ENCODE results near the gene RASGRP3. TPM values are rescaled to one million over a fixed set of nuclear protein-coding genes. Genes with fewer than 3 reads are reported as not detected.
"Not testable (repeated sequence)": the region's sequence is repeated elsewhere in the genome, so short reads cannot be mapped to it uniquely, and the experiment has no call there.

RASGRP3 gene
- total and polyA plus RNA-seq, 4 donors = 13.2 to 29.3 (median 19.5) TPM

DNA sequence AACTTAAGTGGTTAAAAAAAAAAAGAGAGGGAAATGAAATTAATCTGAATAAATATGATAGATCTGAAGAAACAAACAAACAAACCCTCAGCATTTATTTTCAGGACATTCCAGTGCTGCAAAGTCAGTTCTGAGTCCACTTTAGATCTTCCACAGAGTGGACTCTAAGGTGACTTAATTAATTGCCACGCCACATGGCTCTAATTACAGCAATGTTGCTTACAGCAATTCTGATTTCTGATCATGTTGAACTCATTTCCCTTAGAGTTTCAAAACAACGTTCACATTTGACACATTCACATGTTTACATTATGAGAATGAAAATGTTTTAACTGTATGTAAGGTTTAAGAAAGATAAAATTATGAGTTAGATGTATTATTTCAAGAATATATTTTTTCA lies 38.6 kb upstream of the RASGRP3 start:
- DNase-seq (ENCODE audit: low read depth in 4 of 6, low spot score in 6 of 6) = no peak
- H3K9me3 ChIP-seq (ENCODE audit: control insufficient read depth, insufficient read depth, low read length) = no peaks in the 10 kb centered on the region
- no peak overlapping the region for H3K27ac ChIP-seq (ENCODE audit: low read depth, low read length)
- H3K4me1 ChIP-seq (ENCODE audit: control insufficient read depth, insufficient read depth, low read length) = peaks cover 6% of the 10 kb centered on the region
- no peaks in the 10 kb centered on the region for H3K36me3 ChIP-seq (ENCODE audit: control insufficient read depth, insufficient read depth, low read length)
- no peak overlapping the region for H3K4me3 ChIP-seq (ENCODE audit: low read depth, low read length)
- no peaks in the 10 kb centered on the region for H3K27me3 ChIP-seq (ENCODE audit: control insufficient read depth, insufficient read depth, low read length)
- 100% methylated on average over 1 of the region's 2 CpGs for WGBS (ENCODE audit: insufficient coverage)

DNA sequence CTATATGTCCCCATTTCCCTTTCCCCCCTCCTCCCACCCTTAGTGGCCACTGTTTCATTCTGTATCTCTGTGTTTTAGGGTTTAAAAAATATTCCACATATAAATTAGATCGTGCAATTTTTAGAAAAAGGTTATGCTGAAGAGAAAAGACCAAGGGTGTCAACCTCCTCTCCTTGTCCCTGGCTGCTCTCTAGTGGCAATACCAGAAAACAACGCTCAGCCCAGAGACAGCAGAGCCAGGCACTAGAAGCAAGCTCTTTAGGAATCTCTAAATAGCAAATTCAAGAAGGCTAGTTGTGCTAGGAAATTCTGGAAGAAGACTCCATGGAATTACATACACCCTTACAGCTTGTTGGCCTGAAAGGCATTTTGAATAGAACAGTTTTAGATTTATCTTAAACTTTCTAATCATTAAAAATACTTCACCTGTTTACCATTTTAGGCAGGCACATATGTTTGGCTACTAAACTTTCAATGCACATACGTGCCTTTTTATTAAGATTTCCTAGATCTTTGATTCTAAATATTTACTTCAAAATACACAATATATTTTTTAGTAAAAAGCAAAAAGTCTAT lies 35.1 kb upstream of the RASGRP3 start:
- H3K4me1 ChIP-seq (ENCODE audit: control insufficient read depth, insufficient read depth, low read length) = no peaks in the 10 kb centered on the region
- H3K27me3 ChIP-seq (ENCODE audit: control insufficient read depth, insufficient read depth, low read length) = no peaks in the 10 kb centered on the region
- DNase-seq (ENCODE audit: low read depth in 4 of 6, low spot score in 6 of 6) = peak in 5 of 6 donors; percentile 36 to 90 (median 47)
- no peak overlapping the region for H3K4me3 ChIP-seq (ENCODE audit: low read depth, low read length)
- H3K9me3 ChIP-seq (ENCODE audit: control insufficient read depth, insufficient read depth, low read length) = no peaks in the 10 kb centered on the region
- H3K36me3 ChIP-seq (ENCODE audit: control insufficient read depth, insufficient read depth, low read length) = no peaks in the 10 kb centered on the region
- H3K27ac ChIP-seq (ENCODE audit: low read depth, low read length) = no peak overlapping the region
- no CpG with 5 or more reads among the region's 3 CpGs for WGBS (ENCODE audit: insufficient coverage)

DNA sequence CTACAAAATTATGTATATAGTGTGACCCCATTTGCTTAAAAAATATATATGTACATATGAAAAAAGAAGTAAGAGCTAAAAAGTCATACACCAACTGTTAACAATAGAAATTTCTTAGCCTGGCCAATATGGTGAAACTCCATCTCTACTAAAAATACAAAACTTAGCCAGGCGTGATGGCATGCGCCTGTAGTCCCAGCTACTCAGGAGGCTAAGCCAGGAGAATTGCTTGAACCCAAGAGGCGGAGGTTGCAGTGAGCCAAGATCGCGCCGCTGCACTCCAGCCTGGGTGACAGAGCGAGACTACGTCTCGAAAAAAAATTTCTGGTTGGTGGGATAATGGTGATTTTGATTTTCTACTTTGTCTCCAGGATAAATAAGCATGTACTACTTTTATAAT lies 34.4 kb upstream of the RASGRP3 start:
- H3K4me3 ChIP-seq (ENCODE audit: low read depth, low read length); H3K27me3 ChIP-seq (ENCODE audit: control insufficient read depth, insufficient read depth, low read length); H3K36me3 ChIP-seq (ENCODE audit: control insufficient read depth, insufficient read depth, low read length); H3K9me3 ChIP-seq (ENCODE audit: control insufficient read depth, insufficient read depth, low read length); DNase-seq (ENCODE audit: low read depth in 4 of 6, low spot score in 6 of 6); H3K4me1 ChIP-seq (ENCODE audit: control insufficient read depth, insufficient read depth, low read length): not testable (repeated sequence)
- 96% methylated on average over 6 of the region's 9 CpGs for WGBS (ENCODE audit: insufficient coverage)
- H3K27ac ChIP-seq (ENCODE audit: low read depth, low read length) = peak overlapping the region; percentile 19

DNA sequence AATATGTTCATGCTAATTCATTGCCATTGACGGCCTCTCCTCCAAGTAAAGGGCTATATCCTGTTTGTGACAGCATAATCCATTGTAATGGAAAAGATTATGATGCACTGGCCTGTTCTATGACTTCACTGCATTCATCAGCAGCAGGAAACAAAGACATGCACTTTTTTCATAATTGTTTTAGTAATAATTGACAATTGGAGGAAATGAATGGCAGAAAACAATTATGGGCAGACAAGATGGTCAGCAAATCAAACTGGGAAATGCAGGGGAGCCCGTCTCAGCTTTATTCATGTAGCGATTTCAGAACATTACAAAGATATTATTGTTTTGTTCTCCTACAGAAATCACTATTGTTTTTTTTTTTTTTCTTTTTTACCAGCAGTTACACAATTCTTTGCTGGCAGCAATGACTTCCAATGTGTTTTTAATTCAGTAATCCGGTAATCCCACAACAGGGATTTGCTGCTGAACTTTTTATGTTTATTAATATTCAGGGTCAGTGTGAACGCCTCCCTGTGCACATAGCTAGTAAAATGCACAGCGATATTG lies 33.8 kb upstream of the RASGRP3 start:
- peak in 2 of 6 donors; percentile 12 to 38 for DNase-seq (ENCODE audit: low read depth in 4 of 6, low spot score in 6 of 6)
- no peaks in the 10 kb centered on the region for H3K36me3 ChIP-seq (ENCODE audit: control insufficient read depth, insufficient read depth, low read length)
- peak overlapping the region; percentile 2 for H3K27ac ChIP-seq (ENCODE audit: low read depth, low read length)
- H3K27me3 ChIP-seq (ENCODE audit: control insufficient read depth, insufficient read depth, low read length) = no peaks in the 10 kb centered on the region
- no peaks in the 10 kb centered on the region for H3K4me1 ChIP-seq (ENCODE audit: control insufficient read depth, insufficient read depth, low read length)
- no CpG with 5 or more reads among the region's 6 CpGs for WGBS (ENCODE audit: insufficient coverage)
- no peaks in the 10 kb centered on the region for H3K9me3 ChIP-seq (ENCODE audit: control insufficient read depth, insufficient read depth, low read length)
- H3K4me3 ChIP-seq (ENCODE audit: low read depth, low read length) = no peak overlapping the region

DNA sequence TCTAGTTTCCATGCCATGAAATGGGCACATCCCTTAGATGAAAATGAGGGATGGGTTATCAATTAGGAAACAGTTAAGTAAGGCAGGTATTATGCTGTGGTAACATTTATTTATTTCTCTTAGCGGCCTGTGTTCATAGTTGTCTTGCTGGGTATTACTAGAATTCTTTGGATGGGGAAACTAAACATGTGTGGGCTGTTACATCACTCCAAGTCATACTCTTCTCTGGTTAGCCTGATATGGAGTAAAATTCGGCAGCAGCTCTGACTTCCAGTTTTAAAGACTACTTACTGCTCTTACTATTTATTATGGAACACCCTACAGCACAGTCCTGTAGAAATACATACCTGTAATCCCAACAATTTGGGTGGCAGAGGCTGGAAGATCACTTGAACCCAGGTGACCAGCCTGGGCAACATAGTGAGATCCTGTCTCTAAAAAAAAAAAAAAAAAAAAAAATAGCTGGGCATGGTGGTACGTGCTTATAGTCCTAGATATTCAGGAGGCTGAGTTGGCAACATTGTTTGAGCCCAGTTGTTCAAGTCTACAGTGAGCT lies 33.1 kb upstream of the RASGRP3 start:
- no peak for DNase-seq (ENCODE audit: low read depth in 4 of 6, low spot score in 6 of 6)
- no peaks in the 10 kb centered on the region for H3K4me1 ChIP-seq (ENCODE audit: control insufficient read depth, insufficient read depth, low read length)
- no peaks in the 10 kb centered on the region for H3K27me3 ChIP-seq (ENCODE audit: control insufficient read depth, insufficient read depth, low read length)
- 100% methylated on average over 1 of the region's 3 CpGs for WGBS (ENCODE audit: insufficient coverage)
- H3K27ac ChIP-seq (ENCODE audit: low read depth, low read length) = no peak overlapping the region
- no peaks in the 10 kb centered on the region for H3K36me3 ChIP-seq (ENCODE audit: control insufficient read depth, insufficient read depth, low read length)
- no peaks in the 10 kb centered on the region for H3K9me3 ChIP-seq (ENCODE audit: control insufficient read depth, insufficient read depth, low read length)
- H3K4me3 ChIP-seq (ENCODE audit: low read depth, low read length) = no peak overlapping the region

DNA sequence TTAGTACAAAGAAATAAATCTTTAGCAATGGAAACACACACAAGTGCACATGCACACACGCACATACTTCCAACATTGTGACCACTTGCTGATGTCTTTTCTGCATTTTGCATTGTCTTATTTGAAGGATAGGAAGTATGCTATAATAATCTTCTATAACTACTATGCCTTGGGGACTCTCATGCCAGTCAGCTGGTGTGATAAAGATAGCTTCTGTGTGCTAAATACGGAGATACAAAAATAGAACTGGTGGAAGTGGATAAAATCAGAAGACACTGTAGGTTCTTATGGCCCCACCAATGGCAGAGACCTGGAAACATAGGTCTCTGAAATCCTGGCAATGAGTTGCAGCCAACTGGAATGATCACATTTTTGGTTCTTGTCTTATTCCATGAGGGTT lies 31.5 kb upstream of the RASGRP3 start:
- H3K9me3 ChIP-seq (ENCODE audit: control insufficient read depth, insufficient read depth, low read length) = no peaks in the 10 kb centered on the region
- H3K36me3 ChIP-seq (ENCODE audit: control insufficient read depth, insufficient read depth, low read length) = no peaks in the 10 kb centered on the region
- H3K4me1 ChIP-seq (ENCODE audit: control insufficient read depth, insufficient read depth, low read length) = no peaks in the 10 kb centered on the region
- DNase-seq (ENCODE audit: low read depth in 4 of 6, low spot score in 6 of 6) = no peak
- H3K4me3 ChIP-seq (ENCODE audit: low read depth, low read length) = no peak overlapping the region
- H3K27me3 ChIP-seq (ENCODE audit: control insufficient read depth, insufficient read depth, low read length) = no peaks in the 10 kb centered on the region
- 56% methylated on average over 1 of the region's 2 CpGs for WGBS (ENCODE audit: insufficient coverage)
- H3K27ac ChIP-seq (ENCODE audit: low read depth, low read length) = no peak overlapping the region

DNA sequence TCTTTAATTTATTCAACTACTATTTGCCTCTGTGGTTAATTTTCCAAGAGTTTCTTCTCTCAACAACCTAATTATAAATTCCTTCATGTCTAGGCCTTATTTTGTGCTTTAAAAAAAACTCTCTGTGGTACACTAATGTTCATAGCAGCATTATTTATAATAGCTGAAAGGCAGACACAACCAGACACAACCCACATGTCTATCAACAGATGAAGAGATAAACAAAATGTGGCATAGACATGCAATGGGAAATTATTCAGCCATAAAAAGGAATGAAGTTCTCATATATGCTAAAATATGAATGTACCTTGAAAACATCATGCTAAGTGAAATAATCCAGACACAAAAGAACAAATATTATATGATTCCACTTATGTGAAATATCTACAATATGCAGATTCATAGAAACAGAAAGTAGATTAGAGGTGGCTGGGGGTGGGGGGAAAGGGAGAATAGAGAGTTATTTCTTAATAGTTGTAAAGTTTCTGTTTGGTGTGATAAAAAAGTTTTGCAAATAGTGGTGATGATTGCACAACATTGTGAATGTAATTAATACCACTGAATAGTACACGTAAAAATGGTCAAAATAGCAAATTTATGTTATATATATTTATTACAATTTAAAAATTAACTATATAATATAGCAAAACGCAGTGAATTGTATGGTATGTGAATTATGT lies 28.1 kb upstream of the RASGRP3 start:
- Histone ChIP-seq H3K9me3 (ENCODE audit: control insufficient read depth, insufficient read depth, low read length) (peaks cover 1% of the 10 kb centered on the region), H3K27me3 (ENCODE audit: control insufficient read depth, insufficient read depth, low read length) (no peaks in the 10 kb centered on the region), H3K4me3 (ENCODE audit: low read depth, low read length) (no peak overlapping the region), H3K4me1 (ENCODE audit: control insufficient read depth, insufficient read depth, low read length) (no peaks in the 10 kb centered on the region), H3K36me3 (ENCODE audit: control insufficient read depth, insufficient read depth, low read length) (no peaks in the 10 kb centered on the region), H3K27ac (ENCODE audit: low read depth, low read length) (no peak overlapping the region)
- no CpG with 5 or more reads among the region's 2 CpGs for WGBS (ENCODE audit: insufficient coverage)
- no peak for DNase-seq (ENCODE audit: low read depth in 4 of 6, low spot score in 6 of 6)

DNA sequence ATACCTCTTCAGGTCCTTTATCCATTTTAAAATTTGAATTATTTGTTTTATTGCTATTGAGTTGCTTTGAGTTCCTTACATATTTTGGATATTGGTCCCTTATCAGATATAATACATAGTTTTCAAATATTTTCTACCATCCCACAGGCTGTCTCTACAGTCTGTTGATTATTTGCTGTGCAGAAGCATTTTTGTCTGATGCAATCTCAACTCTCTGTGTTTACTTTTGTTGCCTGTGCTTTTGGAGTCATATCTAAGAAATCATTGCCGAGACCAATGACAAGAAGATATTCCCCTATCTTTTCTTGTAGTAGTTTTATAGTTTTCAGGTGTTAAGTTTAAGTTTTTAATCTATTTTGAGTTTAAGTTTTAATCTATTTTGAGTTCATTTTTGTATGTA lies 25.2 kb upstream of the RASGRP3 start:
- no peak for DNase-seq (ENCODE audit: low read depth in 4 of 6, low spot score in 6 of 6)
- no peaks in the 10 kb centered on the region for H3K27me3 ChIP-seq (ENCODE audit: control insufficient read depth, insufficient read depth, low read length)
- WGBS (ENCODE audit: insufficient coverage) = no CpG with 5 or more reads among the region's 1 CpG
- H3K4me1 ChIP-seq (ENCODE audit: control insufficient read depth, insufficient read depth, low read length) = no peaks in the 10 kb centered on the region
- H3K36me3 ChIP-seq (ENCODE audit: control insufficient read depth, insufficient read depth, low read length) = no peaks in the 10 kb centered on the region
- H3K27ac ChIP-seq (ENCODE audit: low read depth, low read length) = no peak overlapping the region
- no peak overlapping the region for H3K4me3 ChIP-seq (ENCODE audit: low read depth, low read length)
- peaks cover 1% of the 10 kb centered on the region for H3K9me3 ChIP-seq (ENCODE audit: control insufficient read depth, insufficient read depth, low read length)

DNA sequence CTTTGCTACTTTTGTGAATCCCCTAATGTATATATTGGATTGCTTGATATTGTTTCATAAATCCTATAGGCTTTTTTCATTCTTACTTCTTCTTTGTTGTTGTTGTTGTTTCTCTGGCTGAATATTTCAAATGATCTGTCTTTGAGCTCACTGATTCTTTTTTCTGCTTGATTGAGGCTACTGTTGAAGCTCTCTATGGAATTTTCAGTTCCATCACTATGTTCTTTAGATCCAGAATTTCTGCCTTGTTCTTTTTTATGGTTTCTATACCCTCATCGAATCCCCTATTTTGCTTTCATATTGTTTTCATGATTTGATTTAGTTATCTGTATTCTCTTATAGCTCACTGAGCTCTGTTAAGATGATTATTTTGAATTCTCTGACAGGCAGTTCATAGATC lies 24.6 kb upstream of the RASGRP3 start:
- no peaks in the 10 kb centered on the region for H3K4me1 ChIP-seq (ENCODE audit: control insufficient read depth, insufficient read depth, low read length)
- no CpG with 5 or more reads among the region's 1 CpG for WGBS (ENCODE audit: insufficient coverage)
- H3K4me3 ChIP-seq (ENCODE audit: low read depth, low read length) = no peak overlapping the region
- peaks cover 1% of the 10 kb centered on the region for H3K9me3 ChIP-seq (ENCODE audit: control insufficient read depth, insufficient read depth, low read length)
- no peak for DNase-seq (ENCODE audit: low read depth in 4 of 6, low spot score in 6 of 6)
- H3K27ac ChIP-seq (ENCODE audit: low read depth, low read length) = no peak overlapping the region
- H3K36me3 ChIP-seq (ENCODE audit: control insufficient read depth, insufficient read depth, low read length) = no peaks in the 10 kb centered on the region
- H3K27me3 ChIP-seq (ENCODE audit: control insufficient read depth, insufficient read depth, low read length) = no peaks in the 10 kb centered on the region

DNA sequence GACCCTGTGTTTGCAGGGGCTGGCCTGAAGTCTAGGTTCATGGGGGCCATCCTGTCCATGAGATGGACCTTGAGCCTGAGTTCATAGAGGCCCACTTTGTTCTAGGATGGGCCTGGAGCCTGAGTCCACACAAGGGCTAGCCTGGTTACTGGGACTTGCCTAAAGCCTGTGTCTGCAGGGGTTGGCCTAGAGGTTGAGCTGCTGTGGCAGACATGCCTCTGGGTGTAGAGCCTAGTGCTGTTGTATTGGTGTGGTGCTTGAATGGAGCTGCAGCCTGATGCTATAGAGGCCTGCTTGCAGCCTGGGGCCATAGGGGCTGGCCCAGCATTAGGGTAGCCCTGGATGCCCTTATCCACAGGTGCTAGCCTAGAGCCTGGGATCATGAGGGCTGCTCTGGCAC lies 23.9 kb upstream of the RASGRP3 start:
- Histone ChIP-seq H3K4me1 (ENCODE audit: control insufficient read depth, insufficient read depth, low read length) (no peaks in the 10 kb centered on the region), H3K4me3 (ENCODE audit: low read depth, low read length) (no peak overlapping the region), H3K27me3 (ENCODE audit: control insufficient read depth, insufficient read depth, low read length) (no peaks in the 10 kb centered on the region), H3K9me3 (ENCODE audit: control insufficient read depth, insufficient read depth, low read length) (peaks cover 1% of the 10 kb centered on the region), H3K27ac (ENCODE audit: low read depth, low read length) (no peak overlapping the region), H3K36me3 (ENCODE audit: control insufficient read depth, insufficient read depth, low read length) (no peaks in the 10 kb centered on the region)
- DNase-seq (ENCODE audit: low read depth in 4 of 6, low spot score in 6 of 6) = no peak

Data from spinal cord (tissue), 10 donors.